Omental fat pad (tissue), 4 donors: Measurements from ENCODE around the gene HMGA1. TPM values are rescaled to one million over a fixed set of nuclear protein-coding genes. Genes with fewer than 3 reads are reported as not detected.

ENCODE experiments used
- ATAC-seq: fragments of 150-250 bp; one replicate; pipeline ENCODE4 v1.9.1; 2016; ENCODE audit warnings: mild to moderate bottlenecking, moderate library complexity; ENCODE audit not compliant: low FRiP score
- DNase-seq: peaks from one replicate; pipeline ENCODE4 v3.0.0-alpha.2; 2019; ENCODE audit warnings: low spot score
- total RNA-seq, 4 donors: library from RNA; depleted of rRNA; stranded (reverse); fragments of >200 nt; gene quantifications; one replicate each; pipeline ENCODE4 v1.1.0, GENCODE V29; 2016
- TF ChIP-seq, protein P1 (sequence below), 3 donors: fragments of 450-650 bp; IDR thresholded peaks; one replicate each; pipeline ENCODE4 v1.5.1; 2016 to 2017; ENCODE audit warnings: antibody characterized with exemption in 3 of 3, mild to moderate bottlenecking in 3 of 3, moderate library complexity in 2 of 3

The HMGA1 gene
- total RNA-seq, 4 donors from 2014 or later = 15.6 to 80.7 (median 31.3) TPM

- ATAC-seq (peak; percentile 30), DNase-seq (no peak)
Observed at GRCh38 chr6:34196833-34197195, 39.9 kb upstream of the HMGA1 start.

GRCh38 chr6:34200340-34200971, 36.2 kb upstream of the HMGA1 start:
- no peak for ATAC-seq
- DNase-seq = no peak
- TF ChIP-seq, protein P1, sequence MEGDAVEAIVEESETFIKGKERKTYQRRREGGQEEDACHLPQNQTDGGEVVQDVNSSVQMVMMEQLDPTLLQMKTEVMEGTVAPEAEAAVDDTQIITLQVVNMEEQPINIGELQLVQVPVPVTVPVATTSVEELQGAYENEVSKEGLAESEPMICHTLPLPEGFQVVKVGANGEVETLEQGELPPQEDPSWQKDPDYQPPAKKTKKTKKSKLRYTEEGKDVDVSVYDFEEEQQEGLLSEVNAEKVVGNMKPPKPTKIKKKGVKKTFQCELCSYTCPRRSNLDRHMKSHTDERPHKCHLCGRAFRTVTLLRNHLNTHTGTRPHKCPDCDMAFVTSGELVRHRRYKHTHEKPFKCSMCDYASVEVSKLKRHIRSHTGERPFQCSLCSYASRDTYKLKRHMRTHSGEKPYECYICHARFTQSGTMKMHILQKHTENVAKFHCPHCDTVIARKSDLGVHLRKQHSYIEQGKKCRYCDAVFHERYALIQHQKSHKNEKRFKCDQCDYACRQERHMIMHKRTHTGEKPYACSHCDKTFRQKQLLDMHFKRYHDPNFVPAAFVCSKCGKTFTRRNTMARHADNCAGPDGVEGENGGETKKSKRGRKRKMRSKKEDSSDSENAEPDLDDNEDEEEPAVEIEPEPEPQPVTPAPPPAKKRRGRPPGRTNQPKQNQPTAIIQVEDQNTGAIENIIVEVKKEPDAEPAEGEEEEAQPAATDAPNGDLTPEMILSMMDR (IDR thresholded peaks at IDR 0.05) = no peak

More at GRCh38 chr6:34196833-34197195, 39.9 kb upstream of the HMGA1 start:
- TF ChIP-seq, protein P1 (IDR thresholded peaks at IDR 0.05) = no peak

GRCh38 chr6:34201455-34202107, 35.1 kb upstream of the HMGA1 start:
- TF ChIP-seq, protein P1 (IDR thresholded peaks at IDR 0.05) = no peak
- ATAC-seq = no peak
- DNase-seq = no peak

DNA sequence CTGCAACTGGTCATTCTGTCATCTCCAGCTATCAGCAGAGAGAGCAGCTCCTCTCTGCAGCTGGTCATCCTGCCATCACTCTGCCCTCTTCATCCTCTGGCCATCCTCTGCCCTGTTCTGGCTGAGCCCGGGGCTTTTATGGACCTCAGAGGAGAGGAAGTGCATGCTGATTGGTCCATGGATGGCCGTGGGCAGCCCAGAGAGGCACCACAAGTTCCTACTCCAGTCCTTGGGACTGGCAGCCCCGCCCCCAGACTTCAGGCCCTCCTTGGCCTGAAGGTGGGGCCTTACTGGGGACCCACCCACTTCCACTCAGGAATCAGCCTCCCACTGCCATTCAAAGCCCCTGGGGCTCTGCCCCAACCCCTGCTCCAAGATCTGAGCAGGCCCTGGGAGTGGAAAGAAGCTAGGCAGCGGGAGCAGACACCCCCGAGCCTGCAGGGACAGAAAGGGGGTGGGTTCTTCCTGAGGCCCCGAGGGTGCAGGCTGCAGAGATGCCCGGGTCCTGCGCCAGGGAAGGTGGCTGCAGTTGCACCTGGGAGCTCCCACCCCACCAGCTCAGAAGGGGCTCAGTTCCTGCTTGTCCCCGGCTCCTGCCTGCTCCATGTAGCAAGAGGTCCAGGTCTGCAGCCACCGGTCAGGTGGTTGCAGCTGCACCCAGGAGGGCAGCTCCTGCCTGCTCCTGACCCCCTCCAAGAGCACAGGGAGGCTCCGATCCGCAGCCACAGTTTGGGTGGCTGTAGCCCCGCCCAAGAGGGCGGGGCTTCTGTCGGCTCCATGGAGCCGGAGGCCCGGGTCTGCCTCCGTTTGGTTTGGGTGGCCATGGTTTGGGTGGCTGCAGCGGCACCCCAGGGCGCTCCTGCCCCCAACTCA, 34.1 kb upstream of the HMGA1 start:
- TF ChIP-seq, protein P1 (IDR thresholded peaks at IDR 0.05) = no peak
- ATAC-seq (no peak), DNase-seq (no peak)

DNA sequence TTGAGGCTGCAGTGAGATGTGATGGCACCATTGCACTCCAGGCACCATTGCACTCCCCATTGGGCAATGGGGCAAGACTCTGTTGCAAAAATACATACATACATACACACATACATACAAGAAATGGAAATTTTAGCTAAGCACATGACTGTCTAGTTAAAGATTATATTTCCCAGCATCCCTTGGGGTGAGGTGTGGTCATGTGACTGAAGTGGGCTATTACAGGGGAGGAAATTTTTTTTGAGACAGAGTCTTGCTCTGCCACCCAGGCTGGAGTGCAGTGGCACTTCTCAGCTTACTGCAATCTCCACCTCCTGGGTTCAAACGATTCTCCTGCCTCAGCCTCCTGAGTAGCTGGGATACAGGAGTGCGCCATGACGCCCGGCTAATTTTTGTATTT, 32.0 kb upstream of the HMGA1 start:
- no peak for DNase-seq
- TF ChIP-seq, protein P1 (IDR thresholded peaks at IDR 0.05) = no peak
- ATAC-seq = no peak

GRCh38 chr6:34205466-34205865, 31.2 kb upstream of the HMGA1 start:
- DNase-seq (no peak), ATAC-seq (peak; percentile 15)
- TF ChIP-seq, protein P1 (IDR thresholded peaks at IDR 0.05) = no peak
